RWPE1 (cell line): ENCODE measurements around the gene LSM14A.
"Not testable (repeated sequence)": the region's sequence is repeated elsewhere in the genome, so short reads cannot be mapped to it uniquely, and the experiment has no call there.

ENCODE experiments used
- CTCF ChIA-PET: fragments of 350-600 bp; sonication (Branson Sonifier 250); formaldehyde crosslinking; extraction: SDS; loops from one replicate; lab custom pipeline; 2021; lab: Yijun Ruan, JAX
- POLR2A ChIA-PET: fragments of 400-600 bp; formaldehyde crosslinking; extraction: SDS; loops from one replicate; lab custom pipeline; 2020; ENCODE audit warnings: antibody characterized with exemption; ENCODE audit not compliant: low non-redundant PET; lab: Yijun Ruan, JAX
- DNase-seq: peaks from one replicate; pipeline ENCODE4 v3.0.0; 2012; ENCODE audit warnings: low spot score
- H3K27ac ChIP-seq: fragments of 450-650 bp; 2 replicates; pipeline ENCODE4 v1.5.1; 2017
- TF ChIP-seq, protein P1 (sequence below): fragments of 450-650 bp; conservative IDR thresholded peaks from 2 replicates; pipeline ENCODE4 v1.5.1; 2017; ENCODE audit warnings: low read depth, mild to moderate bottlenecking

Gene LSM14A

DNA sequence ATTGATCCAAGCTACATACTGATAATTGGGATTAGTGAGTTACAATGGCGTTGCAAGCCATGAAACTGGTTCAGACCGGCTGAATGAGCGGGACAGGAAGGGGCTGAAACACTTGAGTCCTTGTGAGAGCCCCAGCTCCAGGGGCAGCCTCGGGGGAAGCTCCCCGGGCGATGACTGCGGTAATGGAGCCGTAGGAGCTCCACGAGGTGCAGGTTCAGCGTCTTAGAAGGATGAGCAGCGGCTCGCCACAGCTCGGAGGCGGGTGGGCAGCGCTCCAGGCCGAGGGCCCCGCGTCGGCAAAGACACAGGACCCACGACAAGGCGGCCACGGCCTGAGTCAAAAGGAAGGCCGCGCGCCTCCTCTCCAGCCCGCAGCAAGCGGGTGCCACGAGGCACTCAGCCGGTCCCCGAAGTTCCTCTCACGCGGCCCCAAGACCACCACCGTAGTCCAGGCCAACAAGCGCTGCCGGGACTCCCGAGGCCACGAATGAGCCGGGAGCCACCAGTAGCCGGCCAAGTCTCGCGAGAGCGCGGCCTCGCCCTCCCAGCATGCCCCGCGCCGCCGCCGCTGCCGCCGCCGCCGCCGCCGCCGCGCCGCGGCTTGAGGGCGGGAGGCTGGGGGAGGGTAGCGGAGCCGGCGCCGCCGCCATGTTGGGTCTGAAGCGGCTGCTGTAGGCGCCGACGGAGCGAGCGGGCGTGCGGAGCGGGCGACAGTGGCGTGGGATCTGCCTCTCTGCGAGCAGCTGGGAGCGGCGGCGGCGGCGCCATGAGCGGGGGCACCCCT lies at the start of gene LSM14A:
TSS of gene LSM14A (plus strand) at position 628 of the 784 bp plus-strand sequence. CDS start at position 767, 139 bp downstream.
- DNase-seq: peak; percentile 91
- CTCF ChIA-PET: no interaction called here
- H3K27ac ChIP-seq: peak within 1 kb of the TSS; percentile 97
- TF ChIP-seq, protein P1, sequence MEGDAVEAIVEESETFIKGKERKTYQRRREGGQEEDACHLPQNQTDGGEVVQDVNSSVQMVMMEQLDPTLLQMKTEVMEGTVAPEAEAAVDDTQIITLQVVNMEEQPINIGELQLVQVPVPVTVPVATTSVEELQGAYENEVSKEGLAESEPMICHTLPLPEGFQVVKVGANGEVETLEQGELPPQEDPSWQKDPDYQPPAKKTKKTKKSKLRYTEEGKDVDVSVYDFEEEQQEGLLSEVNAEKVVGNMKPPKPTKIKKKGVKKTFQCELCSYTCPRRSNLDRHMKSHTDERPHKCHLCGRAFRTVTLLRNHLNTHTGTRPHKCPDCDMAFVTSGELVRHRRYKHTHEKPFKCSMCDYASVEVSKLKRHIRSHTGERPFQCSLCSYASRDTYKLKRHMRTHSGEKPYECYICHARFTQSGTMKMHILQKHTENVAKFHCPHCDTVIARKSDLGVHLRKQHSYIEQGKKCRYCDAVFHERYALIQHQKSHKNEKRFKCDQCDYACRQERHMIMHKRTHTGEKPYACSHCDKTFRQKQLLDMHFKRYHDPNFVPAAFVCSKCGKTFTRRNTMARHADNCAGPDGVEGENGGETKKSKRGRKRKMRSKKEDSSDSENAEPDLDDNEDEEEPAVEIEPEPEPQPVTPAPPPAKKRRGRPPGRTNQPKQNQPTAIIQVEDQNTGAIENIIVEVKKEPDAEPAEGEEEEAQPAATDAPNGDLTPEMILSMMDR: no peak
- POLR2A ChIA-PET: no interaction called here

DNA sequence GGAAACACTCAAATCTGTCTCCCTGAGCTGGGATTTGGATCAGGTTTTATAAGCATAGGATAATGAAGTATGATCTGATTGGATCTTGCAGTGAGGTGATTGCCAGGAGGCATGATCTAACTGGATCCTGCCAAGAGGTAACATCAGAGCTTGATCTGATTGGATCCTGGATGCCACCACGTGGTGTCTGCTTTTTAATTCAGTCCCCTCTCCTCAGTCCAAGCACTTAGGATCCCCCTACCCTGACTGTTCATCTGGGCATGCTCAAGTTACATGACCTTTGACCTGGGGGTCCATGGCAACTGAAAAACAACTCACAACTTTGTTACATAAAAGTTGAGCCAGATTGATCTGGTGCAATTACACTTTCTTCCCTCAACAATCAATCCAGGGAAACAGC lies 47.5 kb upstream of the LSM14A start:
- H3K27ac ChIP-seq: no peak overlapping the region
- ChIA-PET CTCF (interaction anchor here (0.6 to 0.7 kb wide), 2 partner anchors 306 to 708 kb away, joined by 3 to 4 read pairs; no protein-coding TSS in a partner anchor), POLR2A (no interaction called here)
- TF ChIP-seq, protein P1: no peak
- no peak for DNase-seq

DNA sequence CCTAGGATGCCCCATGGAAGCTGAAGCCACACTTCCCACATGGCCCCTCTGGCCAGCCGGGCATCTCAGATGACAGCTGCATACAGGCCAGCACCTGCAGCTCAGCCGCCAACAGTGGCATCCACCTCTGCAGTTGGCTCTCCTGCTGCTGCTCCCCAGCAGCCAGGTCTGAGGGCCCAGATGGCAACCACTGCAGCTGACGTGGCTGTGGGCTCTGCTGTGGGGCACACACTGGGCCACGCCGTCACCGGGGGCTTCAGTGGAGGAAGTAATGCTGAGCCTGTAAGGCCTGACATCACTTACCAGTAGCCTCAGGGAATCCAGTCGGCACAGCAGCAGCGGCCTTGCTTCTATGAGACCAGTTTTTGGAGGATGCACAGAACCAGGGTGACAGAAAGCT lies 45.3 kb upstream of the LSM14A start:
- POLR2A ChIA-PET: no interaction called here
- H3K27ac ChIP-seq: no peak overlapping the region
- TF ChIP-seq, protein P1: no peak
- CTCF ChIA-PET: interaction anchor here (1.0 to 1.4 kb wide), 3 partner anchors 18 to 349 kb away, joined by 3 to 6 read pairs (median 4); no protein-coding TSS in a partner anchor
- DNase-seq: no peak

DNA sequence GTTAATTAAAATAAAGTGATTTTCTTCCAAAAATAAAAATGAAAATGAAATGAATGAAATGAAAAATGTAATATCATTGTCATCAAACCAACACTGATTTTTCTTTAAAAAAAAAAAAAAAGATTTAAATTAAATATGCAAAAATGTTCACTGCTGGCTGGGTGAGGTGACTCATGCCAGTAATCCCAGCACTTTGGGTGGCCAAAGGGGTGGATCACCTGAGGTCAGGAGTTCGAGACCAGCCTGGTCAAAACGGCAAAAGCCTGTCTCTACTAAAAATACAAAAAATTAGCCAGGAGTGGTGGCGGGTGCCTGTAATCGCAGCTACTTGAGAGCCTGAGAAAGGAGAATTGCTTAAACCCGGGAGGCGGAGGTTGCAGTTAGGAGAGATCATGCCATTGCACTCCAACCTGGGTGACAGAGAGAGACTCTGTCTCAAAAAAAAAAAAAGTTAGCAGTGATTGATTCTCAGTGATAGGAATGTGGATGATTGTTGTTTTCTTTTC lies 44.6 kb upstream of the LSM14A start:
- CTCF ChIA-PET: interaction anchor here (0.7 to 1.4 kb wide), 4 partner anchors 18 to 350 kb away, joined by 3 to 6 read pairs (median 4); no protein-coding TSS in a partner anchor
- TF ChIP-seq, protein P1: no peak
- POLR2A ChIA-PET: no interaction called here
- no peak for DNase-seq
- H3K27ac ChIP-seq: no peak overlapping the region

DNA sequence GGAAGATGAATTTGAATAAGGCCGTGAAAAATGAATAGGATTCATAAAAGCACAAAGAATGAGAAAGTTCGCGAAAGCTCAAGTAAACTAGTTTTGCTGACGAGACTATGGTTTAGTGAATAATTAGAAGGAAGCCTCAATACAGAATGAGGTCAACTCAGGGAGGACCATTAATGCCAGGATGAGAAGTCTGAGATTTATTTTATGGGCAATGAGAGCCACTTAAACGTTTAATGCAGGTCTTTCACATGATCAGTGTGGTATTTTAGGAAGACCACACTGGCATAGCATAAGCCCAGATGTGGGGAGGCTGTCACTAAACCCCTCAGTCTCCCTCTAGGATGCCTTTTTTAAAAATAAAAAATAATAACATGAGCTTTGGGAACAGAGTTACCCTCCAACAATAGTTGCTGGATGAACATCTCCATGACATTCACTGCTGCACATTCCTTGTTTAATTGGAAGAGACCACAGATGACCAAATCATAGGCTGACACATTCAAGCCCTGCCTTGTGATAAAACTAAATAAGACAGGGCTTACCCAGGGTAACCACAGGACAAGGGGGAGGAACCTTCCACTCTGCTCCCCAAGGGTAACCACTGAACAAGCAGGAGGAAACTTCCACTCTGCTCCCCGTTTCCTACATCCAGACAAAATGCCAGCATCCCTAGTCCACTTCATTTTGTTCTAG lies 43.6 kb upstream of the LSM14A start:
- CTCF ChIA-PET: interaction anchor here (0.6 kb wide), 1 partner anchor 19 kb away, joined by 4 read pairs; no protein-coding TSS in a partner anchor
- TF ChIP-seq, protein P1: no peak
- no peak for DNase-seq
- POLR2A ChIA-PET: interaction anchor here (0.6 kb wide), 1 partner anchor 277 kb away, joined by 3 read pairs; no protein-coding TSS in a partner anchor
- H3K27ac ChIP-seq: no peak overlapping the region

DNA sequence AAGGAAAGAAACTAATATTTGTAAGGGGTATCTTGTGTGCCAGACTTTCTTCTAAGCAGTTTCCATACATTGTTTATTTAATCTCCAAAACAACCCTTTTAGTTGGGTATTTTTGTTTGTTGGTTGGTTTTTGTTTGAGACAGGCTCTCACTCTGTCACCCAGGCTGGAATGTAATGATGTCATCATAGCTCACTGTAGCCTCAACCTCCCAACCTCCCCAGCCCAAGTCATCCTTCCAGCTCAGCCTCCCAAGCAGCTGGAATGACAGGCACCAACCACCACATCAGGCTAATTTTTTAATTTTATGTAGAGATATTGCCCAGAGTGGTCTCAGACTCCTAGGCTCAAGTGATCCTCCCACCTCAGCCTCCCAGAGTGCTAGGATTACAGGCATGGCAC lies 41.2 kb upstream of the LSM14A start:
- no peak for DNase-seq
- CTCF ChIA-PET: interaction anchor here (0.8 kb wide), 1 partner anchor 14 kb away, joined by 3 read pairs; no protein-coding TSS in a partner anchor
- POLR2A ChIA-PET: no interaction called here
- TF ChIP-seq, protein P1: no peak
- H3K27ac ChIP-seq: no peak overlapping the region

DNA sequence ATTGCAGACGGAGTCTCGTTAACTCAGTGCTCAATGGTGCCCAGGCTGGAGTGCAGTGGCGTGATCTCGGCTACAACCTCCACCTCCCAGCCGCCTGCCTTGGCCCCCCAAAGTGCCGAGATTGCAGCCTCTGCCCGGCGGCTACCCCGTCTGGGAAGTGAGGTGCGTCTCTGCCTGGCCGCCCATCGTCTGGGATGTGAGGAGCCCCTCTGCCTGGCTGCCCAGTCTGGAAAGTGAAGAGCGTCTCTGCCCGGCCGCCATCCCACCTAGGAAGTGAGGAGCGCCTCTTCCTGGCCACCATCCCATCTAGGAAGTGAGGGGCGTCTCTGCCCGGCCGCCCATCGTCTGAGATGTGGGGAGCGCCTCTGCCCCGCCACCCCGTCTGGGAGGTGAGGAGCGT lies 40.2 kb upstream of the LSM14A start:
- CTCF ChIA-PET: not testable (repeated sequence)

DNA sequence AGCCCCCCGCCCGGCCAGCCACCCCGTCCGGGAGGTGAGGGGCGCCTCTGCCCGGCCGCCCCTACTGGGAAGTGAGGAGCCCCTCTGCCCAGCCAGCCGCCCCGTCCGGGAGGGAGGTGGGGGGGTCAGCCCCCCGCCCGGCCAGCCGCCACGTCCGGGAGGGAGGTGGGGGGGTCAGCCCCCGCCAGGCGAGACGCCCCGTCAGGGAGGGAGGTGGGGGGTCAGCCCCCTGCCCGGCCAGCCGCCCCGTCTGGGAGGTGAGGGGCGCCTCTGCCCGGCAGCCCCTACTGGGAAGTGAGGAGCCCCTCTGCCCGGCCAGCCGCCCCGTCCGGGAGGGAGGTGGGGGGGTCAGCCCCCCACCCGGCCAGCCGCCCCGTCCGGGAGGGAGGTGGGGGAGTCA lies 39.6 kb upstream of the LSM14A start:
- CTCF ChIA-PET, H3K27ac ChIP-seq, POLR2A ChIA-PET: not testable (repeated sequence)

More for the DNA sequence above, 40.2 kb upstream of the LSM14A start:
- POLR2A ChIA-PET, H3K27ac ChIP-seq, DNase-seq: not testable (repeated sequence)

More for the DNA sequence above, 39.6 kb upstream of the LSM14A start:
- not testable (repeated sequence) for DNase-seq
